NK-92 treated with Interleukin-12 subunit alpha and Interleukin-12 subunit beta, amount 100 ng/mL, for 24 hours (cell line): ENCODE data around the gene MYLK3.
"Not testable (repeated sequence)": the region's sequence is repeated elsewhere in the genome, so short reads cannot be mapped to it uniquely, and the experiment has no call there.

Experiments
- DNase-seq: peaks from one replicate; lab custom pipeline; 2025; lab: John Stamatoyannopoulos, UW

The MYLK3 gene

GRCh38 chr16:46747777-46748651, at the start of gene MYLK3:
Gene MYLK3, minus strand, starts transcription at chr16:46748344. Its CDS starts 151 bp downstream, at chr16:46748193.
- no peak for DNase-seq

- no peak for DNase-seq
These were observed 49.4 kb upstream of the MYLK3 start for GRCh38 chr16:46797501-46797900.

GRCh38 chr16:46796764-46797269, 48.7 kb upstream of the MYLK3 start:
- DNase-seq = no peak

- no peak for DNase-seq
These were observed 45.7 kb upstream of the MYLK3 start for GRCh38 chr16:46793841-46794240.

- no peak for DNase-seq
These were observed 42.6 kb upstream of the MYLK3 start for GRCh38 chr16:46790599-46791270.

- no peak for DNase-seq
These were observed 41.6 kb upstream of the MYLK3 start for GRCh38 chr16:46789499-46790414.

GRCh38 chr16:46788891-46789474, 40.8 kb upstream of the MYLK3 start:
- DNase-seq = no peak

GRCh38 chr16:46787909-46788308, 39.8 kb upstream of the MYLK3 start:
- no peak for DNase-seq

- DNase-seq = no peak
These were observed 37.1 kb upstream of the MYLK3 start for GRCh38 chr16:46785076-46785845.

- not testable (repeated sequence) for DNase-seq
These were observed 36.4 kb upstream of the MYLK3 start for GRCh38 chr16:46784569-46784968.

- no peak for DNase-seq
These were observed 35.7 kb upstream of the MYLK3 start for GRCh38 chr16:46783800-46784199.

GRCh38 chr16:46782320-46782719, 34.2 kb upstream of the MYLK3 start:
- DNase-seq = no peak

GRCh38 chr16:46777804-46778203, 29.7 kb upstream of the MYLK3 start:
- DNase-seq = no peak

GRCh38 chr16:46775214-46775613, 27.1 kb upstream of the MYLK3 start:
- no peak for DNase-seq

- DNase-seq = no peak
These were observed 26.6 kb upstream of the MYLK3 start for GRCh38 chr16:46774743-46775177.

GRCh38 chr16:46772463-46772862, 24.3 kb upstream of the MYLK3 start:
- no peak for DNase-seq

GRCh38 chr16:46768809-46769208, 20.7 kb upstream of the MYLK3 start:
- DNase-seq = no peak

- no peak for DNase-seq
These were observed 16.9 kb upstream of the MYLK3 start for GRCh38 chr16:46765050-46765449.

GRCh38 chr16:46763147-46763546, 15.0 kb upstream of the MYLK3 start:
- no peak for DNase-seq

- DNase-seq = no peak
These were observed 14.4 kb upstream of the MYLK3 start for GRCh38 chr16:46762583-46762982.

- DNase-seq = no peak
These were observed 11.2 kb upstream of the MYLK3 start for GRCh38 chr16:46759309-46759708.
